Activated CD8-positive, alpha-beta memory T cell treated with anti-CD3 and anti-CD28 coated beads, Interleukin-2, amount 50 U/mL, for 4 hours (primary cell): ENCODE results near the gene CCSER2.
"Not testable (repeated sequence)": the region's sequence is repeated elsewhere in the genome, so short reads cannot be mapped to it uniquely, and the experiment has no call there.

Experiments
- DNase-seq: peaks from one replicate; pipeline ENCODE4 v3.0.0-alpha.2; 2020

Gene CCSER2

GRCh38 chr10:84328418-84329195 lies at the start of gene CCSER2:
Gene CCSER2 (plus strand): TSS chr10:84328589. CDS start chr10:84371053, 42,464 bp downstream.
- DNase-seq = peak; percentile 92

GRCh38 chr10:84279876-84280475 lies 48.4 kb upstream of the CCSER2 start:
- DNase-seq = not testable (repeated sequence)

GRCh38 chr10:84286695-84287094 lies 41.7 kb upstream of the CCSER2 start:
- no peak for DNase-seq

GRCh38 chr10:84288151-84288550 lies 40.2 kb upstream of the CCSER2 start:
- no peak for DNase-seq

- DNase-seq = no peak
Measured at GRCh38 chr10:84289521-84290200, 38.7 kb upstream of the CCSER2 start.

GRCh38 chr10:84290235-84290634 lies 38.2 kb upstream of the CCSER2 start:
- DNase-seq = no peak

GRCh38 chr10:84291384-84291783 lies 37.0 kb upstream of the CCSER2 start:
- no peak for DNase-seq

- DNase-seq = no peak
Measured at GRCh38 chr10:84292502-84292901, 35.9 kb upstream of the CCSER2 start.

- DNase-seq = no peak
Measured at GRCh38 chr10:84293171-84293570, 35.2 kb upstream of the CCSER2 start.

GRCh38 chr10:84293574-84294016 lies 34.8 kb upstream of the CCSER2 start:
- DNase-seq = no peak

- DNase-seq = no peak
Measured at GRCh38 chr10:84294766-84295447, 33.5 kb upstream of the CCSER2 start.

GRCh38 chr10:84296091-84296981 lies 32.1 kb upstream of the CCSER2 start:
- DNase-seq = no peak

GRCh38 chr10:84298057-84298456 lies 30.3 kb upstream of the CCSER2 start:
- DNase-seq = no peak

GRCh38 chr10:84302223-84302622 lies 26.2 kb upstream of the CCSER2 start:
- no peak for DNase-seq

GRCh38 chr10:84306751-84307384 lies 21.5 kb upstream of the CCSER2 start:
- DNase-seq = no peak

GRCh38 chr10:84308021-84308420 lies 20.4 kb upstream of the CCSER2 start:
- no peak for DNase-seq

GRCh38 chr10:84308481-84309304 lies 19.7 kb upstream of the CCSER2 start:
- DNase-seq = peak; percentile 20

- no peak for DNase-seq
Measured at GRCh38 chr10:84310470-84310869, 17.9 kb upstream of the CCSER2 start.

GRCh38 chr10:84311576-84311975 lies 16.8 kb upstream of the CCSER2 start:
- no peak for DNase-seq

GRCh38 chr10:84312816-84313215 lies 15.6 kb upstream of the CCSER2 start:
- DNase-seq = no peak

- no peak for DNase-seq
Measured at GRCh38 chr10:84314275-84314674, 14.1 kb upstream of the CCSER2 start.
